Small intestine (tissue), 7 donors: ENCODE measurements around the gene PAPSS1. TPM values are rescaled to one million over a fixed set of nuclear protein-coding genes. Genes with fewer than 3 reads are reported as not detected.
A peak's percentile ranks its signal among the peaks of the same experiment; 100 is the strongest.
"Not testable (repeated sequence)": the region's sequence is repeated elsewhere in the genome, so short reads cannot be mapped to it uniquely, and the experiment has no call there.

ENCODE experiments used
- DNase-seq, 2 donors: peaks; one replicate each; pipeline versions ENCODE4 v3.0.0 to v3.0.0-alpha.2; 2013
- FAIRE-seq: peaks from 2 replicates; lab custom pipeline; 2012; peaks lifted over from hg19 to GRCh38; lab: Jason Lieb, UNC
- H3K27ac ChIP-seq, 3 donors: one replicate each; pipeline ENCODE4 v1.5.1; 2013; ENCODE audit warnings: low read length in 2 of 3, mild to moderate bottlenecking in 2 of 3, control low read depth in 1 of 3, inconsistent platforms in 1 of 3, low read depth in 1 of 3, moderate library complexity in 1 of 3
- H3K27me3 ChIP-seq, 3 donors: one replicate each; pipeline ENCODE4 v1.6.1; 2013; ENCODE audit warnings: low read length in 3 of 3, inconsistent platforms in 1 of 3; ENCODE audit not compliant: control insufficient read depth in 3 of 3, insufficient read depth in 3 of 3
- H3K36me3 ChIP-seq, 3 donors: one replicate each; pipeline ENCODE4 v1.6.1; 2013; ENCODE audit warnings: low read length in 3 of 3, inconsistent platforms in 1 of 3, low read depth in 1 of 3, mild to moderate bottlenecking in 1 of 3, moderate library complexity in 1 of 3; ENCODE audit not compliant: control insufficient read depth in 3 of 3, insufficient read depth in 2 of 3
- H3K4me1 ChIP-seq, 3 donors: one replicate each; pipeline ENCODE4 v1.6.1; 2013; ENCODE audit warnings: low read length in 2 of 3, inconsistent platforms in 1 of 3, low read depth in 1 of 3, mild to moderate bottlenecking in 1 of 3, moderate library complexity in 1 of 3; ENCODE audit not compliant: control insufficient read depth in 3 of 3, insufficient read depth in 2 of 3
- H3K4me3 ChIP-seq, 3 donors: one replicate each; pipeline ENCODE4 v1.5.1; 2013; ENCODE audit warnings: low read length in 3 of 3, control low read depth in 1 of 3, inconsistent platforms in 1 of 3, low read depth in 1 of 3, mild to moderate bottlenecking in 1 of 3, moderate library complexity in 1 of 3
- H3K9me3 ChIP-seq, 2 donors: one replicate each; pipeline ENCODE4 v1.6.1; 2013; ENCODE audit warnings: low read depth in 1 of 2, low read length in 1 of 2; ENCODE audit not compliant: control insufficient read depth in 2 of 2, insufficient read depth in 1 of 2
- WGBS, 3 donors: extraction: QIAGEN DNeasy Blood & Tissue Kit; methylation state at CpG; one replicate each; pipeline ENCODE4 v1.1.7; 2013; 5-methylcytosine and 5-hydroxymethylcytosine counted together
- polyA plus RNA-seq, 4 donors: library from polyadenylated mRNA; stranded (reverse) in 3 of 4; unstranded in 1 of 4; fragments of 200-250 nt in 3 of 4; fragments of 120-200 nt in 1 of 4; gene quantifications; one replicate each; pipeline versions ENCODE4 v1.2.1 to v1.2.3, GENCODE V29; 2013
- donor health status: healthy with polysubstance abuse.
- donor health status: control.
- donor health status: control.
- donor health status: Bipolar disorder and iron deficiency.
- donor health status: healthy.

PAPSS1 gene
- polyA plus RNA-seq, 4 donors: 15.4 to 45.0 (median 21.8) TPM

DNA sequence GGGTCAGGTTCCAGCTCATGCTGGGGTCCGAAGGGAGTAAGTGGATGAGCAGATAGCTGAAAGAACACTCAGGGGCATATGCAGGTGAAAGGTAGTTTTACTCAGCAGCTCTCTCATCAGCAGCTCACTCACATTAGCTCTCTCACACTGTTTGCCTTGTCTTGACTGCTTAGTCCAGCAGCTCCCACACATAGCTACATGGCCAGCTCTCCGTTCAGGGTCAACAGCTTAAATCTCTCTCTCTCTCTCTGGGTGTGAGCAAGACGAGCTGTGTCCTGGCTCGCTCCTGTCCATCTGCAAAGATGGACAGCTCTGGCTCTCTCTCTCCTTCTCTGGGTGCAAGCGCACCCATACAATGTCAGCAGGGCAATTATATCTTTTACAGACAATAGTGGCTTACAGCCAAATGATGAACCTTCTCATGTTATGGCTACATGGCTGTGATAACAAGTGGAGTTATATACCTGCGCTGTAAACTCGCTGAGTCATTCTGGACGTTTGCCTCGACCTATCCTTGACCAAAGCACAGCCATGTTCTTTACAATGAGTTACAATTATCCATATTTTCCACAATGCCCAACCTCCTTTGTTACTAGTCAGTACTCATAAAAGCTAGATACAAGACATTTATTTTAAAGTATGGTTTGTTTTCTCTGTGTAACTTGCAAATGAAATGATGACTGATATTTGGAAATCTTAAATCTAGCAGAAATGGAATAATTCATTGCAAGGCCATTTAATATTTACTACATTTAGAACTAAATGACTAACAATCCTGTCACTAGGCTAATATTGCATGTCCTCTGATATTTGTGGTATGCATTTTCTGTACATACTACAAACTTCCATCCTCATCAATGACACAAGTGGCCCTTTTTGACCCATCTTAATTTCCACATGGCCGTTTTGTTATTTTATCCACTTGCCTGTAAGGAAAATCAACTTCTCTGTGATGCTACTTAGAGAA is 9.3 kb downstream of the PAPSS1 start:
- H3K4me3 ChIP-seq: no peak overlapping the region
- peaks cover 0 to 13% (median 0%) of the 10 kb centered on the region in 3 donors for H3K36me3 ChIP-seq
- WGBS, 3 donors: 94 to 97% (median 95%) methylated on average over 10 of the region's 10 CpGs
- no peaks in the 10 kb centered on the region for H3K27me3 ChIP-seq
- DNase-seq (no peak), FAIRE-seq (no peak)
- H3K9me3 ChIP-seq: peaks cover 4 to 32% of the 10 kb centered on the region in 2 donors
- H3K27ac ChIP-seq: no peak overlapping the region
- H3K4me1 ChIP-seq: no peaks in the 10 kb centered on the region

DNA sequence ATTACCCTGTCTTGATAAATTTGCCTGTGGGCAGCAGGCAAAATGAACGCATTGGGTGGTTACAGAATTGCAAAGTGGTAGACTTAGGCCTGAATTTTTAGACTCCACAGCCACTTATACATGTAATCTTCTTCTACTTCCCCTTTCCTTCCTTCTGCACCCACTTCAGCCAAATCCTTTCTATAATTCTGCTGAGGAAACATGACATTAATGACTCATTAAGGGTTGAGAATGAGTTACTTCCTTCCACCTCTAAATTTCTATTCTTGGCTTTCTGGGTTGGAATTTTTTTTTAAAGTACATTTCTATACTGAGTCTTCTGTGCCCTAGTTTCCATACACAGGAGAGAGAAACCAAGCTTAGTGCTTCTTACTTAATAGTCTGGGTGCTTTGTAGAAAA is 10.1 kb downstream of the PAPSS1 start:
- Histone ChIP-seq H3K9me3 (peaks cover 4 to 37% of the 10 kb centered on the region in 2 donors), H3K36me3 (peaks cover 0 to 13% (median 0%) of the 10 kb centered on the region in 3 donors), H3K27me3 (no peaks in the 10 kb centered on the region), H3K4me3 (no peak overlapping the region), H3K4me1 (no peaks in the 10 kb centered on the region), H3K27ac (no peak overlapping the region)
- DNase-seq (no peak), FAIRE-seq (no peak)
- WGBS, 3 donors: 82 to 87% (median 84%) methylated on average over 1 of the region's 1 CpG

DNA sequence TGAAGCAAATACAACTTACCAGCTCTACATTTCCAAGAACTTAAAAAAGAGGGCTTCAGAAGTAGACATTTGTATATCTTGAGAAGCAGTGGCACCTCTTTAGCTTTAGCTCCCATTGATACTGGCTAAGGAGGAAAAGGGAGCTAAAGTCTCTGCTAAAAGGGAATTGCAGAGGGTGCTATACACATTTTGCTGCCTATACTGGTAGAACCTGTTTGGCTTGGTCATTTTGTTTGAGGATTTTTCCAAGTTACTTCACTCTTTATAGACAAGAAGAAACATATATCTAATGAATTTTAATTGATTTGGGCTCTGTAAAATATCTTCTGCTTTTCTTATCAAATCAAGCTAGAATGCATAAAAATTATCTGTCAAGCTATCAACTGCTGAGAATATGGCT is 11.8 kb downstream of the PAPSS1 start:
- Histone ChIP-seq H3K4me3 (no peak overlapping the region), H3K4me1 (no peaks in the 10 kb centered on the region), H3K36me3 (peaks cover 0 to 13% (median 0%) of the 10 kb centered on the region in 3 donors), H3K27me3 (no peaks in the 10 kb centered on the region), H3K27ac (no peak overlapping the region), H3K9me3 (peaks cover 4 to 42% of the 10 kb centered on the region in 2 donors)
- FAIRE-seq (no peak), DNase-seq (no peak)

DNA sequence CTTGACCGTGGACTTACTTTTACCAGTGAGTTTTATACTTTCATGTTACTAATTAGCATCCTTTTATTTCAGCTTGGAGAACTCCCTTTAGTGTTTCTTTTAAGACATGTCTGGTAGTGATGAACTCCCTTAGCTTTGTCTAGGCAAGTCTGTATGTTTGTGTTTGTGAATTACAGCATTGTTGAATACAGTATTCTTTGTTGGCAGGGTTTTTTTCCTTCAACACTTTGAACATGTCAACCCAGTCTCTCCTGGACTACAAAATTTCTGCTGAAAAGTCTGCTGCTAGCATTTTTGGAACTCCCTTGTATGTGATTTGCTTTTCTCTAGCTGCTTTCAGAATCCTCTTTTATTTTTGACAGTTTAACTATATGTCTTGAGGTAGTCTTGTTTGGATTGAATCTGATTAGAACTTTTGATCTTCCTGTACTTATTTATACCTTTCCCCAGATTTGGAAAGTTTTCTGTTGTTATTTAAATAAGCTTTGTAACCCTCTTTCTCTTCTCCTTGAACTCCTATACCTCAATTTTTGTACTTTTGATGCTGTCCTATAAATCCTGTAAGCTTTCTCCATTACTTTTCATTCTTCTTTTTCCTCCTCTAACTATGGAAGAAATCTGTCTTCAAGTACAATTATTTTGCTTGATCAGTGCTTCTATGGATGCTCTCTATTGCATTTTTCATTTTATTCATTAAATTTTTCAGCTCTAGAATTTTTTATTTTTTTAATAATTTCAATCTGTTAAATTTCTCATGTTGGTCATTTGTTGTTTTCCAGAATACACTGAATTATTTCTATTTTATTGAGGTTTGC is 14.1 kb downstream of the PAPSS1 start:
- H3K4me1 ChIP-seq: no peaks in the 10 kb centered on the region
- no peak overlapping the region for H3K4me3 ChIP-seq
- no peaks in the 10 kb centered on the region for H3K27me3 ChIP-seq
- H3K9me3 ChIP-seq: peaks cover 4 to 37% of the 10 kb centered on the region in 2 donors
- no peak overlapping the region for H3K27ac ChIP-seq
- no peak for DNase-seq
- peaks cover 0 to 14% (median 0%) of the 10 kb centered on the region in 3 donors for H3K36me3 ChIP-seq
- FAIRE-seq: no peak
- WGBS, 3 donors: 93 to 100% (median 99%) methylated on average over 1 of the region's 1 CpG

DNA sequence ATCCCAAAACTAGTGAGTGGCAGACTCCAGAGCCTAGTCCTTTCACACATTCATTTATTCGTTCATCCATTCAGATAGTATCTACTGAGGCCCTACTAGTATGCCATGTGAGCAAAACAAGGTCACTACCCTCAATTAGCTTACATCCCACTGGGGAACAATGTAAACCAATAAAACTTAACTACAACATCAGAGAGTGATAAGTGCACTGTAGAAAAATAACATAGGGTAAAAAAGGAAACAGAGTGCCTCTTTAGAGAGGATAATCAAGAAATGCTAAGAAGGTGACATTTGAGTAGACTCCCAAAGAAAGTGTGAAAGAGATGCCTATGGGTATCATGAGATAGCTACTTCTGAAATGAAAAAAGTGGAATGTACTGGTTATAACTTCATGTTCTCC is 18.5 kb downstream of the PAPSS1 start:
- Histone ChIP-seq H3K4me3 (no peak overlapping the region), H3K27me3 (no peaks in the 10 kb centered on the region), H3K4me1 (no peaks in the 10 kb centered on the region), H3K9me3 (peaks cover under 1 to 14% of the 10 kb centered on the region in 2 donors), H3K27ac (no peak overlapping the region), H3K36me3 (peaks cover 0 to 5% (median 4%) of the 10 kb centered on the region in 3 donors)
- 84 to 97% (median 86%) methylated on average over 1 of the region's 1 CpG for WGBS, 3 donors
- DNase-seq: no peak
- FAIRE-seq: no peak

GRCh38 chr4:107699466-107700206 is 20.4 kb downstream of the PAPSS1 start:
- Histone ChIP-seq H3K4me3 (no peak overlapping the region), H3K4me1 (no peaks in the 10 kb centered on the region), H3K9me3 (peaks cover 0 to 10% of the 10 kb centered on the region in 2 donors), H3K27me3 (no peaks in the 10 kb centered on the region), H3K27ac (no peak overlapping the region), H3K36me3 (peaks cover 0 to 9% (median 4%) of the 10 kb centered on the region in 3 donors)
- DNase-seq (peak in 1 of 2 donors; percentile 3), FAIRE-seq (no peak)
- 73 to 93% (median 80%) methylated on average over 2 of the region's 2 CpGs for WGBS, 3 donors

GRCh38 chr4:107696187-107696586 is 23.8 kb downstream of the PAPSS1 start:
- not testable (repeated sequence) for H3K4me3 ChIP-seq, H3K4me1 ChIP-seq, H3K27ac ChIP-seq, H3K27me3 ChIP-seq, H3K9me3 ChIP-seq, DNase-seq, FAIRE-seq
- WGBS, 3 donors: 95 to 99% (median 99%) methylated on average over 6 of the region's 6 CpGs
- H3K36me3 ChIP-seq: peaks cover 0 to 14% (median 4%) of the 10 kb centered on the region in 3 donors

DNA sequence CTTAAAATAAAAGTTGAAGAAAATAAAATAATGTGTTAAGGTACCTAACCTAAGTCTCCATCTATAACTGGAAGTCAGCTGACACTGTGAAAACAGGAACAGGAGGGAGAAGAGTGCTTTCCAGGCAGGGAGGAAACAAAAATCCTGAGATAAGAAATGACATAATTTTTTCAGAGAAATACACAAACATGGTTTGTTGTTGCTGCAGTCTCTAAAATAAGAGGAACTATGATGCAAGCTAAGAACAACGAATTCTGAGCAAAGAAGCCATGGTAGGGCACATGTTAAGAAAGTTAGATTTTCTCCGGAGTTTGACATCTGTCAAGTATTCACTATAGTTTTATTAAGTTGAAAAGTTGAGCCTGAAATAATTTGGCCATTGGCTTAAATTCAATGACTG is 26.9 kb downstream of the PAPSS1 start:
- 71 to 93% (median 81%) methylated on average over 2 of the region's 2 CpGs for WGBS, 3 donors
- DNase-seq (no peak), FAIRE-seq (no peak)
- Histone ChIP-seq H3K27me3 (no peaks in the 10 kb centered on the region), H3K27ac (no peak overlapping the region), H3K4me1 (no peaks in the 10 kb centered on the region), H3K4me3 (no peak overlapping the region), H3K9me3 (peaks cover 0 to 7% of the 10 kb centered on the region in 2 donors), H3K36me3 (peaks cover 0 to 12% (median 0%) of the 10 kb centered on the region in 3 donors)
